Measurements from ENCODE around the gene NXPH2.

The NXPH2 gene

GRCh38 chr2:138640921-138641676 is 139.1 kb downstream of the NXPH2 start:
- no peak for TF ChIP-seq POLR2AphosphoS5 (IDR thresholded peaks at IDR 0.05; ENCODE audit: low read depth, low read length)
- TF ChIP-seq SIN3A (IDR thresholded peaks at IDR 0.05; ENCODE audit: borderline replicate concordance, insufficient read depth, low read length) = no peak
- TF ChIP-seq FOXP2 (optimal IDR thresholded peaks at IDR 0.05; ENCODE audit: borderline replicate concordance, extremely low read depth, extremely low read length, insufficient read depth) = no peak
- TF ChIP-seq TAF1 (IDR thresholded peaks at IDR 0.05; ENCODE audit: borderline replicate concordance, insufficient read depth, low read length) = no peak
- no peak for TF ChIP-seq REST (IDR thresholded peaks at IDR 0.05; ENCODE audit: insufficient read depth in 1 of 2, low read depth in 2 of 2, low read length in 2 of 2)

DNA sequence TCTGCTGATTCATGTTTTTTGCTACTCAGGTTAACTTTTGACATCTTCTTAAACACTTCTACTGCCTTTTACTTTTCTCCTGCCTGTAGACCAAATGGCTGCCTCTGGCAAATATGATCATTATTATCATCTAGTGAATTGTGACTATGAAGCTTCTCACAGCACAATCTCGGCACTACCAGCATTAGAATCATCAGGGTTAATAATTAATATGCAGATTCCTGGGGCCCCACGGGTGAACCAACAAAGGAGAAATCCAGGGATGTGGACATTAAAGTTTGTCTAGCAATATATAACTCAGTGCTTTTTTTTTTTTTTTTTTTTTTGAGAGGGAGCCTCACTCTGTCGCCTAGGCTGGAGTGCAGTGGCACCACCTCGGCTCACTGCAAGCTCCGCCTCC is 142.5 kb downstream of the NXPH2 start:
- TF ChIP-seq REST (IDR thresholded peaks at IDR 0.05; ENCODE audit: insufficient read depth in 1 of 2, low read depth in 2 of 2, low read length in 2 of 2) (no peak), POLR2AphosphoS5 (IDR thresholded peaks at IDR 0.05; ENCODE audit: low read depth, low read length) (no peak), TAF1 (IDR thresholded peaks at IDR 0.05; ENCODE audit: borderline replicate concordance, insufficient read depth, low read length) (no peak), FOXP2 (optimal IDR thresholded peaks at IDR 0.05; ENCODE audit: borderline replicate concordance, extremely low read depth, extremely low read length, insufficient read depth) (no peak), SIN3A (IDR thresholded peaks at IDR 0.05; ENCODE audit: borderline replicate concordance, insufficient read depth, low read length) (no peak)

GRCh38 chr2:138637061-138637460 is 143.1 kb downstream of the NXPH2 start:
- no peak for TF ChIP-seq FOXP2 (optimal IDR thresholded peaks at IDR 0.05; ENCODE audit: borderline replicate concordance, extremely low read depth, extremely low read length, insufficient read depth)
- no peak for TF ChIP-seq POLR2AphosphoS5 (IDR thresholded peaks at IDR 0.05; ENCODE audit: low read depth, low read length)
- no peak for TF ChIP-seq SIN3A (IDR thresholded peaks at IDR 0.05; ENCODE audit: borderline replicate concordance, insufficient read depth, low read length)
- no peak for TF ChIP-seq REST (IDR thresholded peaks at IDR 0.05; ENCODE audit: insufficient read depth in 1 of 2, low read depth in 2 of 2, low read length in 2 of 2)
- no peak for TF ChIP-seq TAF1 (IDR thresholded peaks at IDR 0.05; ENCODE audit: borderline replicate concordance, insufficient read depth, low read length)

GRCh38 chr2:138633049-138633448 is 147.1 kb downstream of the NXPH2 start:
- TF ChIP-seq TAF1 (IDR thresholded peaks at IDR 0.05; ENCODE audit: borderline replicate concordance, insufficient read depth, low read length) (no peak), POLR2AphosphoS5 (IDR thresholded peaks at IDR 0.05; ENCODE audit: low read depth, low read length) (no peak), SIN3A (IDR thresholded peaks at IDR 0.05; ENCODE audit: borderline replicate concordance, insufficient read depth, low read length) (no peak), REST (IDR thresholded peaks at IDR 0.05; ENCODE audit: insufficient read depth in 1 of 2, low read depth in 2 of 2, low read length in 2 of 2) (no peak), FOXP2 (optimal IDR thresholded peaks at IDR 0.05; ENCODE audit: borderline replicate concordance, extremely low read depth, extremely low read length, insufficient read depth) (no peak)

All from PFSK-1 (cell line).